Stomach smooth muscle (tissue), 2 donors: ENCODE measurements around the gene PARD3B.
"Not testable (repeated sequence)": the region's sequence is repeated elsewhere in the genome, so short reads cannot be mapped to it uniquely, and the experiment has no call there.

Source experiments
- H3K27ac ChIP-seq: one replicate; pipeline ENCODE4 v1.7.0; 2013; ENCODE audit warnings: mild to moderate bottlenecking, low read length, inconsistent platforms
- H3K27me3 ChIP-seq, 2 donors: one replicate each; pipeline ENCODE4 v1.7.0; 2013; ENCODE audit warnings: low read length in 2 of 2; ENCODE audit not compliant: insufficient read depth in 2 of 2, control insufficient read depth in 1 of 2
- H3K36me3 ChIP-seq, 2 donors: one replicate each; pipeline ENCODE4 v1.7.0; 2013; ENCODE audit warnings: low read length in 2 of 2; ENCODE audit not compliant: control insufficient read depth in 2 of 2, insufficient read depth in 2 of 2
- H3K4me1 ChIP-seq: one replicate; pipeline ENCODE4 v1.7.0; 2013; ENCODE audit warnings: low read length; ENCODE audit not compliant: control insufficient read depth, insufficient read depth
- H3K4me3 ChIP-seq, 2 donors: one replicate each; pipeline ENCODE4 v1.7.0; 2013; ENCODE audit warnings: low read length in 2 of 2
- H3K9ac ChIP-seq, 2 donors: one replicate each; pipeline ENCODE4 v1.7.0; 2013; ENCODE audit warnings: low read length in 2 of 2, mild to moderate bottlenecking in 1 of 2
- H3K9me3 ChIP-seq, 2 donors: one replicate each; pipeline ENCODE4 v1.7.0; 2013; ENCODE audit warnings: low read length in 2 of 2; ENCODE audit not compliant: control insufficient read depth in 2 of 2
- donor health status: healthy.
- donor health status: Pancreatic carcinoma.

Gene PARD3B

GRCh38 chr2:205483095-205483494 is 937.8 kb downstream of the PARD3B start:
- Histone ChIP-seq H3K36me3 (no peaks in the 10 kb centered on the region), H3K9ac (no peak overlapping the region), H3K4me1 (no peaks in the 10 kb centered on the region), H3K9me3 (no peaks in the 10 kb centered on the region), H3K27me3 (no peaks in the 10 kb centered on the region), H3K4me3 (no peak overlapping the region), H3K27ac (no peak overlapping the region)

GRCh38 chr2:205484215-205484614 is 938.9 kb downstream of the PARD3B start:
- Histone ChIP-seq H3K27ac (no peak overlapping the region), H3K9me3 (no peaks in the 10 kb centered on the region), H3K36me3 (no peaks in the 10 kb centered on the region), H3K4me1 (no peaks in the 10 kb centered on the region), H3K4me3 (no peak overlapping the region), H3K9ac (no peak overlapping the region), H3K27me3 (no peaks in the 10 kb centered on the region)

DNA sequence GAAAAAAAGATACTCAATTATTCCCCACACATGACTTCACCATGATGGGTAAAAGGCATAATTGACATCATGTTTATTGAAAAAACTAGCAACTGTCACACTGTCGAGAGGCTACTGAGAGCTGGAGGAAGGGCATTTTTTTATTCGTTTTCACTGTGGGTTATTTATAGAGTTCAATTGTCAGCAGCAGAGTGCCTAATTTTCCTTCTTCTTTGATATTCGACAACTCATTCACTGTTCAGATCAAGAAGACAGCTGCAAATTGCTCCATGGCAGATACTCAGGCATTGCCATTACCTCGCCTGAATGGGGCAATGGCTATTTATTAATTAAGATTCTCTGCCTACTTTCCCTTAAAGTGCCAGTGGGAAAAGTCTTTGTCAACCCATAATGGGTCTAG is 939.5 kb downstream of the PARD3B start:
- no peak overlapping the region for H3K4me3 ChIP-seq
- no peaks in the 10 kb centered on the region for H3K9me3 ChIP-seq
- no peaks in the 10 kb centered on the region for H3K27me3 ChIP-seq
- no peak overlapping the region for H3K27ac ChIP-seq
- no peaks in the 10 kb centered on the region for H3K4me1 ChIP-seq
- H3K9ac ChIP-seq, result no peak overlapping the region
- no peaks in the 10 kb centered on the region for H3K36me3 ChIP-seq

DNA sequence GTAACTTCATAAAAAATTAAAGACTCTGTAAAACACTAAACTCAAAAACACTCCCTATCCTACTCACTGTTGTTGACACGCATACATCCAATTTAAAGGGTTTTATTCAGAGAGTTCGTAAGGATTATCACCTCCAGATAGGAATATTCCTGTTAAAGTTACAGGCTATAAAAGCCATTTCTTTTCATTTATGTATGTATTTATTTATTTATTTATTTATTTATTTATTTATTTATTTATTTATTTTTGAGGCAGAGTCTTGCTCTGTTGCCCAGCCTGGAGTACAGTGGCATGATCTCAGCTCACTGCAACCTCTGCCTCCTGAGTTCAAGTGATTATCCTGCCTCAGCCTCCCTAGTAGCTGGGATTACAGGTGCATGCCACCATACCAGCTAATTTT is 948.3 kb downstream of the PARD3B start:
- H3K4me1 ChIP-seq, H3K9me3 ChIP-seq, H3K27me3 ChIP-seq, H3K9ac ChIP-seq, H3K36me3 ChIP-seq, H3K4me3 ChIP-seq, H3K27ac ChIP-seq: not testable (repeated sequence)

GRCh38 chr2:205494537-205495235 is 949.4 kb downstream of the PARD3B start:
- no peaks in the 10 kb centered on the region for H3K36me3 ChIP-seq
- H3K9me3 ChIP-seq, result peaks cover 0 to 2% of the 10 kb centered on the region in 2 donors
- H3K9ac ChIP-seq, result no peak overlapping the region
- H3K27ac ChIP-seq, result no peak overlapping the region
- H3K27me3 ChIP-seq, result no peaks in the 10 kb centered on the region
- H3K4me3 ChIP-seq, result no peak overlapping the region
- H3K4me1 ChIP-seq, result no peaks in the 10 kb centered on the region

DNA sequence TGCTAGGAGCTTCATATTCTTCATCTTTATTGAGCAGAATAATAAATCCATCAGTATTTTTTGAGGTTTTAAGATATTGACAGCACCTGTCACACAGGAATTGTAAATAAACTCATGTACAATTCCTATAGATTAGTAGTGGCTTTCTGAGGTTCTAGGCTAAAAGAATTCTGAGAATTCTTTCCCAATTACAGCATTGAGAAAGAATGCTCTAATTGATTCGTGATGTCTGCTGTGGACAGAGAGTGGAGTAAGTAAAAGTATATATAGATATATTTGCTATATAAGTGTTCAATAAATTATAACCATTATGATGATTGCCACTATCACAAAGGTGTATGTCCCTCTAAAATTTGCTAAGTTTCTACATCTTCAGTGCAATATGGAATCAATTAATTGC is 950.5 kb downstream of the PARD3B start:
- Histone ChIP-seq H3K9ac (no peak overlapping the region), H3K27ac (no peak overlapping the region), H3K36me3 (peaks cover 3% of the 10 kb centered on the region in 2 donors), H3K9me3 (peaks cover 0 to 2% of the 10 kb centered on the region in 2 donors), H3K4me1 (no peaks in the 10 kb centered on the region), H3K27me3 (no peaks in the 10 kb centered on the region), H3K4me3 (no peak overlapping the region)

- H3K9ac ChIP-seq, result no peak overlapping the region
- H3K27ac ChIP-seq, result no peak overlapping the region
- no peak overlapping the region for H3K4me3 ChIP-seq
- no peaks in the 10 kb centered on the region for H3K4me1 ChIP-seq
- H3K36me3 ChIP-seq, result peaks cover 4 to 5% of the 10 kb centered on the region in 2 donors
- H3K27me3 ChIP-seq, result no peaks in the 10 kb centered on the region
- peaks cover 0 to 2% of the 10 kb centered on the region in 2 donors for H3K9me3 ChIP-seq
Observed at GRCh38 chr2:205496370-205496769, 951.1 kb downstream of the PARD3B start.

GRCh38 chr2:205496772-205497171 is 951.5 kb downstream of the PARD3B start:
- no peaks in the 10 kb centered on the region for H3K4me1 ChIP-seq
- no peak overlapping the region for H3K4me3 ChIP-seq
- no peak overlapping the region for H3K9ac ChIP-seq
- H3K27ac ChIP-seq, result no peak overlapping the region
- H3K9me3 ChIP-seq, result no peaks in the 10 kb centered on the region
- peaks cover 4 to 5% of the 10 kb centered on the region in 2 donors for H3K36me3 ChIP-seq
- H3K27me3 ChIP-seq, result no peaks in the 10 kb centered on the region

GRCh38 chr2:205499006-205499405 is 953.7 kb downstream of the PARD3B start:
- no peak overlapping the region for H3K27ac ChIP-seq
- no peaks in the 10 kb centered on the region for H3K4me1 ChIP-seq
- H3K27me3 ChIP-seq, result no peaks in the 10 kb centered on the region
- no peak overlapping the region for H3K9ac ChIP-seq
- H3K9me3 ChIP-seq, result no peaks in the 10 kb centered on the region
- H3K36me3 ChIP-seq, result peaks cover 4 to 5% of the 10 kb centered on the region in 2 donors
- no peak overlapping the region for H3K4me3 ChIP-seq

DNA sequence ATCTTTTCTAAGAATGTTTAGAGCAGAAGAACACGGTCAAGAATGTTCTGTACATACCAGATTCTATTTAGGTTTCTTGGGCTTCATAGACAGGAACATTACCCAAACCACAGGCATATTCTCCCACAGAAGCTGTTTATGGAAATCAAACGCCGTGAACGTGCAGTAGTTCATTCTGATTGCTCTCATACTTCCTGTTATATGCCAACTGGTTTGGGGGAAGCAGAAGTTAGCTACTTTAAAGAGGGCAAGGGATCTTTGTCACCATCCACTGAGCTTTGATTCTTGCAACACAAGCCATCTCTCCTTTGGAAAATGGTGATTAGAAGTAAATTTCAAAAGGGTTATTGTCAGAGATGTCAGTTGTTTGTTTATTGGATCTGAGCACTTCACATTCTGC is 954.8 kb downstream of the PARD3B start:
- no peaks in the 10 kb centered on the region for H3K27me3 ChIP-seq
- H3K36me3 ChIP-seq, result peaks cover 4 to 5% of the 10 kb centered on the region in 2 donors
- no peak overlapping the region for H3K4me3 ChIP-seq
- H3K27ac ChIP-seq, result no peak overlapping the region
- no peaks in the 10 kb centered on the region for H3K9me3 ChIP-seq
- H3K9ac ChIP-seq, result no peak overlapping the region
- no peaks in the 10 kb centered on the region for H3K4me1 ChIP-seq

GRCh38 chr2:205500951-205501350 is 955.7 kb downstream of the PARD3B start:
- Histone ChIP-seq H3K9ac (no peak overlapping the region), H3K4me3 (no peak overlapping the region), H3K27me3 (no peaks in the 10 kb centered on the region), H3K36me3 (peaks cover 4 to 5% of the 10 kb centered on the region in 2 donors), H3K4me1 (no peaks in the 10 kb centered on the region), H3K27ac (no peak overlapping the region), H3K9me3 (no peaks in the 10 kb centered on the region)
